CD14-positive monocyte (primary cell): ENCODE measurements around the gene DTNA. TPM values are rescaled to one million over a fixed set of nuclear protein-coding genes. Genes with fewer than 3 reads are reported as not detected.

Experiments used
- DNase-seq, 3 donors: peaks; one replicate each; pipeline ENCODE4 v3.0.0-alpha.2; 2011 to 2022
- H2AFZ ChIP-seq: 2 replicates; pipeline ENCODE4 v1.6.0; 2012; ENCODE audit warnings: mild to moderate bottlenecking, low read depth, low read length, inconsistent platforms; ENCODE audit not compliant: insufficient read depth, poor library complexity, severe bottlenecking
- H3K27ac ChIP-seq, 2 donors: 1 replicate in 1 of 2; 2 replicates in 1 of 2; pipeline ENCODE4 v1.5.1; 2012 to 2013; ENCODE audit warnings: low read length in 2 of 2, control low read depth in 1 of 2, inconsistent platforms in 1 of 2, low read depth in 1 of 2, mild to moderate bottlenecking in 1 of 2
- H3K27me3 ChIP-seq, 2 donors: one replicate each; pipeline versions ENCODE4 v1.6.0 to v1.6.1; 2011 to 2013; ENCODE audit warnings: low read length in 2 of 2; ENCODE audit not compliant: control insufficient read depth in 2 of 2, insufficient read depth in 2 of 2
- H3K36me3 ChIP-seq, 2 donors: replicated peaks in 1 of 2; 1 replicate in 1 of 2; 2 replicates in 1 of 2; pipeline versions ENCODE4 v1.5.1 to v1.6.1; 2012 to 2013; ENCODE audit warnings: low read length in 2 of 2, control low read depth in 1 of 2, inconsistent platforms in 1 of 2, mild to moderate bottlenecking in 1 of 2; ENCODE audit not compliant: insufficient read depth in 2 of 2, control insufficient read depth in 1 of 2
- H3K4me1 ChIP-seq, 2 donors: 1 replicate in 1 of 2; 2 replicates in 1 of 2; pipeline versions ENCODE4 v1.5.1 to v1.6.1; 2012 to 2013; ENCODE audit warnings: low read length in 2 of 2, control low read depth in 1 of 2, inconsistent platforms in 1 of 2, mild to moderate bottlenecking in 1 of 2, moderate library complexity in 1 of 2; ENCODE audit not compliant: insufficient read depth in 2 of 2, control insufficient read depth in 1 of 2
- H3K4me2 ChIP-seq: replicated peaks from 2 replicates; pipeline ENCODE3; 2012; ENCODE audit warnings: low read length, moderate library complexity, mild to moderate bottlenecking; ENCODE audit not compliant: poor library complexity, severe bottlenecking; ENCODE audit errors: extremely low read depth
- H3K4me3 ChIP-seq, 3 experiments: fragments of 200-600 bp in 1 of 3; sonication (generic) in 1 of 3; replicated peaks in 1 of 3; 1 replicate in 2 of 3; 2 replicates in 1 of 3; pipeline ENCODE4 v1.5.1; 2011 to 2013; ENCODE audit warnings: low read length in 3 of 3, mild to moderate bottlenecking in 3 of 3, control low read depth in 2 of 3, low read depth in 2 of 3, inconsistent platforms in 1 of 3, moderate library complexity in 1 of 3
- H3K79me2 ChIP-seq: 2 replicates; pipeline ENCODE4 v1.6.0; 2012; ENCODE audit warnings: mild to moderate bottlenecking, control low read depth, inconsistent platforms, low read length, moderate library complexity; ENCODE audit not compliant: insufficient read depth
- H3K9ac ChIP-seq: 2 replicates; pipeline ENCODE4 v1.6.0; 2017; ENCODE audit warnings: low read length, mild to moderate bottlenecking; ENCODE audit not compliant: insufficient read depth, poor library complexity, severe bottlenecking
- H3K9me3 ChIP-seq, 2 donors: replicated peaks in 1 of 2; 1 replicate in 1 of 2; 2 replicates in 1 of 2; pipeline versions ENCODE4 v1.5.1 to v1.6.1; 2012 to 2013; ENCODE audit warnings: low read length in 2 of 2, control low read depth in 1 of 2; ENCODE audit not compliant: control insufficient read depth in 1 of 2, insufficient read depth in 1 of 2
- H4K20me1 ChIP-seq: 2 replicates; pipeline ENCODE4 v1.6.0; 2012; ENCODE audit warnings: mild to moderate bottlenecking, low read length, control low read depth, moderate library complexity; ENCODE audit not compliant: insufficient read depth
- H3K27ac Mint-ChIP-seq, 7 donors: one replicate each; pipeline ENCODE4 v1.8.0; 2020; ENCODE audit warnings: mild to moderate bottlenecking in 7 of 7, mixed read lengths in 7 of 7, moderate library complexity in 6 of 7, inconsistent platforms in 2 of 7
- H3K27me3 Mint-ChIP-seq, 3 donors: one replicate each; pipeline ENCODE4 v1.8.0; 2021 to 2022; ENCODE audit warnings: low read depth in 3 of 3, mild to moderate bottlenecking in 3 of 3, mixed read lengths in 3 of 3, moderate library complexity in 3 of 3, inconsistent platforms in 1 of 3
- H3K36me3 Mint-ChIP-seq, 2 donors: one replicate each; pipeline ENCODE4 v1.8.0; 2020; ENCODE audit warnings: mixed read lengths in 2 of 2, inconsistent platforms in 1 of 2, mild to moderate bottlenecking in 1 of 2
- H3K4me1 Mint-ChIP-seq: one replicate; pipeline ENCODE4 v1.8.0; 2020; ENCODE audit warnings: mild to moderate bottlenecking, mixed read lengths
- H3K4me3 Mint-ChIP-seq, 2 donors: one replicate each; pipeline ENCODE4 v1.8.0; 2020; ENCODE audit warnings: mild to moderate bottlenecking in 2 of 2, mixed read lengths in 2 of 2, moderate library complexity in 1 of 2
- H3K9me3 Mint-ChIP-seq, 7 donors: one replicate each; pipeline ENCODE4 v1.8.0; 2020 to 2022; ENCODE audit warnings: mixed read lengths in 7 of 7, mild to moderate bottlenecking in 6 of 7, moderate library complexity in 6 of 7, inconsistent platforms in 2 of 7
- CTCF ChIP-seq: fragments of 200-600 bp; IDR thresholded peaks from one replicate; pipeline ENCODE4 v1.8.0; 2022; ENCODE audit warnings: antibody characterized with exemption, mild to moderate bottlenecking
- WGBS: methylation state at CpG from one replicate; pipeline ENCODE4 v1.1.5; 2013; ENCODE audit warnings: missing lambda C conversion rate; ENCODE audit not compliant: insufficient coverage; 5-methylcytosine and 5-hydroxymethylcytosine counted together
- intact Hi-C, 2 donors: fragments of 100-400 bp; cut with micrococcal nuclease; formaldehyde crosslinking; loops; one replicate each; pipeline versions ENCODE4 v1.15.0 to v1.15.1; 2023
- polyA plus RNA-seq, 3 donors: library from polyadenylated mRNA; depleted of rRNA in 1 of 3; unstranded in 2 of 3; stranded (reverse) in 1 of 3; fragments of 300-500 nt in 2 of 3; fragments of >200 nt in 1 of 3; fragmentation: Illumina TruSeq in 2 of 3; gene quantifications; 1 replicate in 2 of 3; 2 replicates in 1 of 3; pipeline ENCODE4 v1.2.3, GENCODE V29; 2012 to 2021

The DTNA gene
- polyA plus RNA-seq, 3 donors: 0.53 to 2.3 (median 0.76) TPM

GRCh38 chr18:34840256-34840826, 130.2 kb downstream of the DTNA start:
- no peak for DNase-seq
- intact Hi-C loops: no loop called here
- no peaks in the 10 kb centered on the region for H3K36me3 Mint-ChIP-seq
- H3K27me3 Mint-ChIP-seq: peaks cover 0 to 2% (median 0%) of the 10 kb centered on the region in 3 donors
- Histone ChIP-seq H3K79me2 (no peaks in the 10 kb centered on the region), H3K4me2 (no peak overlapping the region), H3K4me1 (no peaks in the 10 kb centered on the region), H4K20me1 (no peaks in the 10 kb centered on the region), H2AFZ (no peak overlapping the region), H3K4me3 (no peak overlapping the region), H3K27ac (no peak overlapping the region), H3K9ac (no peak overlapping the region), H3K36me3 (no peaks in the 10 kb centered on the region), H3K9me3 (no peaks in the 10 kb centered on the region), H3K27me3 (no peaks in the 10 kb centered on the region)
- TF ChIP-seq CTCF: no peak
- H3K9me3 Mint-ChIP-seq: peaks cover 0 to 2% (median 0%) of the 10 kb centered on the region in 7 donors
- H3K4me3 Mint-ChIP-seq: no peak overlapping the region
- H3K27ac Mint-ChIP-seq: no peak overlapping the region
- peaks cover 4% of the 10 kb centered on the region for H3K4me1 Mint-ChIP-seq
- WGBS: no CpG with 5 or more reads among the region's 2 CpGs

DNA sequence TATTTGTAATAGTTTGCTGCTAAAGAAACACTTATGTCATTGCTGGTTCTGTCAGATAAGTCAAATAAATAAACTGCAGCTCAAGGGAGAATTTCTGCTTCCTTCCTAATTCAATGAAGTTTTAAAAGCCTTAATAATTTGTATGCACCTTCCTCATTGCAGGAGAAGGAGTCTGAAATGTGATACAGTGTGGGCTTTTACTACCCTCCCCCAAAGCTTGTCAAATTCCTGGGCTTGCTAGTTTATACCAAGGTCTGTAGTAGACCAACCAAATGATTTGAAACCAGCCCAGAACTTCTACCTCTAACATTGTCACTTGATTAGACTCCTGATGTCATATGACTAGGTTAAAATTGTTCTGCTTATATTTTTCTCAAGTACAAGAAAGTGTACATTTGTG, 131.8 kb downstream of the DTNA start:
- Histone ChIP-seq H2AFZ (no peak overlapping the region), H3K9me3 (no peaks in the 10 kb centered on the region), H3K79me2 (no peaks in the 10 kb centered on the region), H3K27ac (no peak overlapping the region), H3K4me3 (no peak overlapping the region), H3K36me3 (no peaks in the 10 kb centered on the region), H3K4me1 (no peaks in the 10 kb centered on the region), H4K20me1 (no peaks in the 10 kb centered on the region), H3K9ac (no peak overlapping the region), H3K4me2 (no peak overlapping the region), H3K27me3 (no peaks in the 10 kb centered on the region)
- H3K36me3 Mint-ChIP-seq: no peaks in the 10 kb centered on the region
- no peak for TF ChIP-seq CTCF
- no peak overlapping the region for H3K27ac Mint-ChIP-seq
- H3K9me3 Mint-ChIP-seq: peaks cover 0 to 2% (median 0%) of the 10 kb centered on the region in 7 donors
- intact Hi-C loops: no loop called here
- no peak overlapping the region for H3K4me3 Mint-ChIP-seq
- DNase-seq: no peak
- H3K4me1 Mint-ChIP-seq: peaks cover 4% of the 10 kb centered on the region
- peaks cover 0 to 2% (median 0%) of the 10 kb centered on the region in 3 donors for H3K27me3 Mint-ChIP-seq
